DLD1 (cell line): Measurements from ENCODE around the gene GRAMD1B.

Source experiments
- in situ Hi-C: cut with HindIII; loops from 2 replicates; pipeline ENCODE4 v1.10.0; 2017; ENCODE audit warnings: low sequenced_read_pairs

The GRAMD1B gene

DNA sequence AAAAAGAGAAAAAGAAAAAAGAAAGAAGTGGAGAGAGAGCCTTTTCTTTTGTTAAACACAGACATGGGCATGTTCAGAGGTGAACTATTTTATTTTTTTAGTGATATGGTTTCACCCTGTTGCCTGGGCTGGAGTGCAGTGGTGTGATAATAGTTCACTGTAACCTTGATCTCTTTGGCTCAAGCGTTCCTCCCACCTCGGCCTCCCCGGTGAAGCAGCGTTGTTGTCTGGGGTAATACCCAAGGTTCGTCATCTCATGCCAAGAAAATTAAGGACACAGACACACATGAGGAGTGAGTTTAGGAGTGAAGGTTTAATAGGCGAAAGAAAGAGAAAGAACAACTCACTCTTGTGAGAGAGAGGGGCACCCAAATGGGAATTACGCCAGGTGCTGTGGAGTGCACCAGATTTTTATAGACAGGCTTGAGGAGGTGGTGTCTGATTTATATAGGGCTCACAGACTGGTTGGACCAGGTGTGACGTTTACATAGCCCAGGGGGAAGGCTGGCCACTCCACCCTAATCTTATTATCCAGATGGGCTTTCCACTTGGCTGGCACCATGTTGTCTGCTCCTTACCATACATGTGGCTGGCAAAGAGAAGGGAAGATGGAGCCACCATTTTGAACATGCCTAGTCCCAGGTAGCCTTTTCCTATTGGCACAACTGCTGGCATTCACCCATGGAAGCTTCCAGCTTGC is 42.3 kb downstream of the GRAMD1B start:
- in situ Hi-C loops: no loop called here

DNA sequence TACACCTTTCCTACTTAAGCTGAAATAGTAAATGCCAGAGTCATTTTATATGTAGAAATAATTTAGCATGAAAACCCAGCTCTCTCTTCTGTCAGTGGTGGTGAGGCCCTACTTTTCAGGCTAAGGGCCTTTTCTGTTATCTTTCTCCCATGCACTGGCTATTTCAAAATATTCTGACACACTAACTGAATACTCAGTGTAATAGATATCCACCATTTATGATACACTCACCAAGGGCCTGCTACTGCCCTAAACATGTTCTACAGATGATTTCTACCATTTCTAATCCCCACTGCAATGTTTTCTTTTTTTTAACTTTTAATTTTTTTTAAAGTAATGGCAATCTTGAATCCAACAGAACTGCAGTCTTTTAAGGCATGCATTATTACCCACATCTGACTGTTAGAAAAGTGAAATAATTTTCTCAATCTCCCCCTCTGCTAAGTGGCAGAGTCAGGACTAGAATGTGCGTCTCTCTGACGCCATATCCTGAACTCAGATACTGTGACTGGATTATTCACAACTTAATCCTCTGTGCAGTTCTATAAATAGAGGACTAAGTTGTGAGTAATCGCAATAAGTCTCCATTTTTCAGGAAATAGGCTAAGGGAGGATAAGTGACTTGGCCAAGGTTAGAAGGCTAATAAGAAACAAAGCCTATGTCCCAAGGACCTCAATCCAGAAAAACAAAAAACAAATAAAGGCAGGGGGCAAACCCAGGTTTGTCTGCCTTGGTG is 44.0 kb downstream of the GRAMD1B start:
- in situ Hi-C loops: no loop called here

DNA sequence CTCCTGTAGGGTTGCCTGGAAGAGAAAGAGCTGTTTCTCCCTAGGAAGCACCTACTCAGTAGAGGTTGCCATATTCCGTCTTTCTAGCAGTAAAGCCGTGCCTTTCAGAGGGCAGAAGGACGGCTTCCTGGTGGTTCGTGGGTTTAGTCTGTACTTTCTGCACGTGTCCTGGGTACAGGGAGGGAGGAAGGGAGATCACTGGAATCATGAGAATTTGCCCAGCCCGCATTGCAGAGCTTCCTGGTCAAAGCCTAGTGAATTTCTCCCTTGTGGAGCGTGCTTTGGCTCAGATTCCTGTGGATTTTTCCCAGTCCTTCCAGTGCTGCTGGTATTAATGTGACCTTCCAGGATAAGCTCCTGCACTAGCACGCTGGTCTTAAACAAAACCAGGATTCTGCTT is 44.9 kb downstream of the GRAMD1B start:
- in situ Hi-C loops: loop anchor here (25.0 kb wide), 1 partner anchor 363 kb away; no protein-coding TSS in a partner anchor

DNA sequence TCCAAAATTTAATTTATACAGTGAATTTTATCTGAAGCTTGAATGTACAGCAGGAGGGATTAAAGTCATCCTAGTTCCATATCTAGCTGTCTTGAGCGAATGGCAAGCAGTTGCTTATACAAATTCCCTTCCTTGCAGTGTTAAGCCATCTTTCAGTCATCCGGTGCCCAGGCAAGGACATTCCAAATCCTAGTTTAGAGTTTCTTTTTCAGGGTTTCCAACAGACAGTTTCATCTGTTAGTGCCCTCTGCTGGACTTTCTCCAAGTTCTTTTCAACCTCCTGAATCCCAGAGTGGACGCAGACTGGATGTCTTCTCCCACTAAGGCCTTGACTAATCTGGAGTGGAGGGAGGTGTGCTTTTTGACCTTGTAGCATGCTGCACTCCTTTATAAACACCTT is 45.4 kb downstream of the GRAMD1B start:
- in situ Hi-C loops: loop anchor here (25.0 kb wide), 1 partner anchor 363 kb away; no protein-coding TSS in a partner anchor

DNA sequence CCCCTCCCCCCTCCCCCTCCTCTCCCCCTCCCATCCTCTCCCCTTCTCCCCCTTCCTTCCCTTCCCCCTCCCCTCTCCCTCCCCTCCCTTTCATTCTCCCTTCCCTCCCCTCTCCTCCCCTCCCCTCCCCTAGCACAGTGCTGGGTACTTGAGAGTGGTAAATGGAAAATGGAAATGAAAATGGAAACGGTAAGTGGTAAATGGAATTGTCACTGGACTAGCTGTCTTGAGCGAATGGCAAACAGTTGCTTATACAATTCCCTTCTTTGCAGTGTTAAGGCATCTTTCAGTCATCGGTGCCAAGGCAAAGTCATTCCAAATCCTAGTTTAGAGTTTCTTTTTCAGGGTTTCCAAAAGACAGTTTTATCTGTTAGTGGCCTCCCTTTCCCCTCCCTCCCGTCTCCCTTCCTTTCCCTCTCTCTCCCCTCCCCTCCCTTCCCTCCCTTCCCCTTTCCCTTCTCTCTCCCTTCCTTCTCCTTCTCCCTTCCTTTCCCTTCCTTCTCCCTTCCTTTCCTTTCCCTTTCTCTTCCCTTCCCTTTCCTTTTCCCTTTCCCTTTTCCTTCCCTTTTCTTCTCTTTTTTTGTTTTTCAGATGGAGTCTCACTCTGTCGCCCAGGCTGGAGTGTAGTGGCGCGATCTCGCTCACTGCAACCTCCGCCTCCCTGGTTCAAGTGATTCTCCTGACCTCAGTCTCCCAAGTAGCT is 47.3 kb downstream of the GRAMD1B start:
- in situ Hi-C loops: loop anchor here (25.0 kb wide), 1 partner anchor 365 kb away; no protein-coding TSS in a partner anchor

DNA sequence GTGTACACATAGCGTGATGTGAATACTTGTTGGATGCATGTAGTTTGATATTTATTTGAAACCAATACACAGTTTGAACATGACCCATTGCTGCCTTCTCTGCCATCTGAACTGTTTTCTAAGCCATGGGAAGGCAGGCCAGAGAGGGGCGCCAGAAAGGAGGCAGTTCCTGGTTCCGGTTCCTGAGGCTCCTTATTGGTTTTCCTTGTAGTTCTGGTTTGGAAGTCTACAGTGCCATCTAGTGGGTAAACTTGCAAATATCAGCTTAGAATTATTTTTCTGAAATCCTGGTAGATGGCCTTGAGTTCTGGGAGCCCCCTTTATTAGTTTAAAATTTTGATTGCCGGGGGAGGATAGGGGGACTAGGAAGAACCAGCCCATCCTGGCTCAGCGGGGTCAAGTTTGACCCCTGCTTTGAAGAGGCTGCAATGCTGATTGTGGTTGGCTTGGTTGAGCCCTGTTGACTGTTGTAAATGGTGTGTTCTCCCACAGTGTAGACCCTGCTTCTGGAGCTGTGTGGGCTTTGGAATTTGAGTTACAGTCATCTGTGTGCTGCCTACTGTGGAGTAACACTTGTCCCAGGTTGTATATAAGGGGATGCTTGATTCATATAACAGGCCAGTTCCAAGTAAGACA is 48.4 kb downstream of the GRAMD1B start:
- in situ Hi-C loops: loop anchor here (25.0 kb wide), 1 partner anchor 366 kb away; no protein-coding TSS in a partner anchor

DNA sequence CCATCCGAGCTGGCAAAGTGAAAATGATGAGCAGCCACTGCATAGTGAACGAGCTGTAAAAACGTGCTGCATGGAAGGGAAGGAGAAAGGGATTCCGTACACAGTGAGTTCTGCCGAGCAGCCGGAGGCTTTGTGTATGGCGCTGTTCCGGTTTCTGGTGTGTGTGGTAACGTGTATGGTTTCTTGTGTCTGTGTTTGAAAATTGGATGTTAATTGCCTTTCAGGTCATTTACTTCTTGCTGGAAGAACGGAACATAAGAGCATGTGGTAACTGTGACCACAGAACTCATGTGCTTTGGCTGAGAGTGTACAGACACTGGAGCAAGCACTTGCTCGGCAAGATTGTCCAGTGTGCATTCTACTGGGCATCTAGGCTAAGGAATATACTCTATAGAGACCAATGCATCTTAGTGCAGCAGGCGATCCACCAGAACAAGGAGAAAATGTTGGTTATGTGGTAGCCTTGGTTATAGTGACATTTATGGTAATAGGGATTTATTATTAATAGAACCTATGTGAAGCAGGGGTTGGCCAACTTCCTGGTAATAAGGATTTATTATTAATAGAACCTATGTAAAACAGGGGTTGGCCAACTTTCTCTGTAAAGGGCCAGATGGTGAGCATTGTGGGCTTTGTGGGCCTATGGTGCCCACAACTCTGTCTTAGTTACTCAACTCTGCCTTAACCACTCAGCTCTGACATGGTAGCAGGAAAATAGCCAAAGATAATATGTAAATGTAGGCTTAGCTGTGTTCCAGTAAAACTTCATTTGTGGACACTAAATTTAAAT is 49.2 kb downstream of the GRAMD1B start:
- in situ Hi-C loops: loop anchor here (25.0 kb wide), 1 partner anchor 367 kb away; no protein-coding TSS in a partner anchor

DNA sequence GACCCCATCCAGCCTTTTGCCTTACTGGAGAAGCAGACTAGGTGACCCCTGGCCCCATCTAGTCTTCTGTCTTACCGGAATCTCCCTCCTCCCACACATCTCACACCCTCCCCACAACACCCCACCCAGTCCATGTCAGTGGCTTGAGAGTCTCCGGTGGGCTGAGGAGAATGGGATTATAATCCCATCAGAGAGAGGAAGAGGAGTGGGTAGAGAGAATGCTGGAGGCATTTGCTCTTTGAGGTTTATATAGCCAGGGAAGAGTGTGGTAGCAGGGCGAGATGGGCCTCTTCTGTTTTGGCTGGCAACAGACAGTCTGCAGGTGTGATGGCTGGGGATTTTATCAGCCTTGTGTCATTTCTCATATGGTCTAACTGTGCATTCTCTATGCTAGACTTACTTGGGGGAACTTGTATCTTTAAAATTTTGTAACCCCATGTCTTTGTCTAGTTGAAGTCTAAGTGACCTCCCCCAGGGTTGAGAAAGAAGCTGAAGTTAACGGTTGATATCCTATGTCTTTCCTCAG is 50.3 kb downstream of the GRAMD1B start:
- in situ Hi-C loops: loop anchor here (25.0 kb wide), 1 partner anchor 368 kb away; no protein-coding TSS in a partner anchor

DNA sequence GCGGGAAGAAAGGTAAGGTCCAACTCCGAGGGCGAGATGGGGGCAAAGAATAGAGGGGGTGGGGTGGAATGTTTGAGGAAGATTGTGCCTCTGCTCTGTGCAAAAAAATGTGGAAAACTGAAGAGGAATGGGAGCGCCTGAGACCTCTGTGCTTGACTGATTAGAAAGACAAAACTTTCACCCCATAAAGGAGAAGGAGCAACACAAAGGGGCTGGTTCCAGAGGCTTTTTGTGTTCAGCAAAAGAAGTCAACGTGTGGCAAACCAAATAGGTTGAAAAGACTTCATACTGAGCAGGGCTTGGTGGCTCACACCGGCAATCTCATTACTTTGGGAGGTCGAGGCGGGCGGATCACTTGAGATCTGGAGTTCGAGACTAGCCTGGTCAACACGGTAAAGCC is 50.8 kb downstream of the GRAMD1B start:
- in situ Hi-C loops: loop anchor here (25.0 kb wide), 1 partner anchor 369 kb away; no protein-coding TSS in a partner anchor

DNA sequence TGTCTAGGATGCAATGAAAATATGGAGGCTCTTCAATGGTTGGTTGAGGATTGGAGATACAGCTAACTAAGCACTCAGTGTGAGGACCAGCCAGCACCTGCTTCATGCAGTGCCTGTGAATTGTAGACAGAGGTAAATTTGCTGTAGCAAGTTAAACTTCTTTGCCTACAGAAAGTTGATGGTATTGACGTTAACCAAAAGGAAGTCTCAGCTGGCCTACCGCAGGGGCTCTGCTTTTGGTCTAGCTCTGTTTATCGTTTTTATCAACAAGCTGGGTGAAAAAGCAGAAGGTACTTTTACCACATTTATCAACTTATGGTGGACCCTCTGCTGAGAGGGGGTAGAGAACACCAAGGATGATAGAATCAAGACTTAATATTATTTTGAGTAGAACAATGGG is 51.6 kb downstream of the GRAMD1B start:
- in situ Hi-C loops: loop anchor here (25.0 kb wide), 1 partner anchor 369 kb away; no protein-coding TSS in a partner anchor

DNA sequence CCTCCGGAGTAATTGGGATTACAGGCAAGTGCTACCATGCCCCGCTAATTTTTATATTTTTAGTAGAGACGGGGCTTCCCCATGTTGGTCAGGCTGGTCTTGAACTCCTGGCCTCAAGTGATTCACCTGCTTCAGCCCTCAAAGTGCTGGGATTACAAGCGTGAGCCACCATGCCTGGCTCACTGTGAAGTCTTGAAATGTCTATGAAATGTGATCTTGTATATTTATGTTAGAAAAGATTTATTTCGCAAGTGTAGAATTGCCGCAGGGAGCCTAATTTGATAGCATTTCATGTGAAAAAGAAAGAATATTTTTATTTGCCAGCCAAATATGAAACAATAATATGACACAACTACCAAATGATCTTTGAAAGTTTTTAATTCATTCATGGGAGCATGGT is 52.1 kb downstream of the GRAMD1B start:
- in situ Hi-C loops: loop anchor here (25.0 kb wide), 1 partner anchor 370 kb away; no protein-coding TSS in a partner anchor

DNA sequence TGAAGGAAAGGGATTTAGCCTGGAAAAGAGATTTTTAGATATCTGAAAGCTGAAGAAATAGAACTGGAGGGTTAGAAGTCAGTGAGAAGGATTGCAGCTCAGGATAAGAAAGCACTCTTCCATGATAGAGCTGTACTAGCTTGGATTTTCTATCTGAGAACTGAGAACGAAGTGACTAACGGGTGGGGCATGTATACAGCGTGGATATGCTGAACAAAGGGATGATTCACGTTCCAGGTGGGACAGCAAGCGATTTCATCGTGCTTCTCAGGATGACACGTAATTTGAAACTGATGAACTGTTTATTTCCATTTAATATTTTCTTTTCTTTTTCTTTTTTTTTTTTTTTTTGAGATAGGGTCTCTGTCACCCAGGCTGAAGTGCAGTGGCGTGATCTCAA is 53.0 kb downstream of the GRAMD1B start:
- in situ Hi-C loops: loop anchor here (25.0 kb wide), 1 partner anchor 371 kb away; no protein-coding TSS in a partner anchor

DNA sequence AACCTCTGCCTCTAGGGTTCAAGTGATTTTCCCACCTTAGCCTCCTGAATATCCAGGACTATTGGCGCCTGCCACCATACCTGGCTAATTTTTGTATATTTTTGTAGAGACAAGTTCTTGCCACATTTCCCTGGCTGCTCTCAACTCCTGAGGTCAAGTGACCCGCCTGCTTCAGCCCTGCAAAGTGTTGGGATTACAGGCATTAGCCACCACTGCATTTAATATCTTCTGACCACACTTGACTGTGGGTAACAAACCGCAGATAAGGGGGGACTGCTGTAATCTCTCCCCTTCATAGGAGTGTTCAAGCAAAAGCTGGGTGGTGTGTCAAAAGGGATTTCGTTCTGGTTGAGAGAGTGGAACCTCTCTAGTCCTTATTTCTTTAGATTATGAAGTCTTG is 53.4 kb downstream of the GRAMD1B start:
- in situ Hi-C loops: loop anchor here (25.0 kb wide), 1 partner anchor 371 kb away; no protein-coding TSS in a partner anchor

DNA sequence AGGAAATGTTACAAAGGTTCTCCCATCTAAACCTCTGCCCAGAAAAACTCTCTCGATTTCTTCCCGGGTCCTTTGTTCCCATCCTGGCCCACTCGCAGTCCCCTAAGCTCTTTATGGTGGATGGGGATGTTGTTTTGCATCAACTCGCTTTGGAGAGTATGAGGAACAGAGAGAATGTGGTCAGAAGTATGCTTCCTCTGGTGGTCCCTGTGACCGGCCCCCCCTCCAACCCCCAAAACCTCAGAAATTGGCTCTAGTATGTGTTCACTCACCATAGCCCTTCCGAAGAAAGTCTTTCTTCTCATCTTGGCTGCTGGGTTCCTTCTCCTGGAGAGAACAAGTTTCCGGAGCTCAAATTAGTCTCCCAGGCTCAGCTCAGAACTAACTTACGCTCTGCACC is 54.4 kb downstream of the GRAMD1B start:
- in situ Hi-C loops: loop anchor here (25.0 kb wide), 1 partner anchor 372 kb away; no protein-coding TSS in a partner anchor

DNA sequence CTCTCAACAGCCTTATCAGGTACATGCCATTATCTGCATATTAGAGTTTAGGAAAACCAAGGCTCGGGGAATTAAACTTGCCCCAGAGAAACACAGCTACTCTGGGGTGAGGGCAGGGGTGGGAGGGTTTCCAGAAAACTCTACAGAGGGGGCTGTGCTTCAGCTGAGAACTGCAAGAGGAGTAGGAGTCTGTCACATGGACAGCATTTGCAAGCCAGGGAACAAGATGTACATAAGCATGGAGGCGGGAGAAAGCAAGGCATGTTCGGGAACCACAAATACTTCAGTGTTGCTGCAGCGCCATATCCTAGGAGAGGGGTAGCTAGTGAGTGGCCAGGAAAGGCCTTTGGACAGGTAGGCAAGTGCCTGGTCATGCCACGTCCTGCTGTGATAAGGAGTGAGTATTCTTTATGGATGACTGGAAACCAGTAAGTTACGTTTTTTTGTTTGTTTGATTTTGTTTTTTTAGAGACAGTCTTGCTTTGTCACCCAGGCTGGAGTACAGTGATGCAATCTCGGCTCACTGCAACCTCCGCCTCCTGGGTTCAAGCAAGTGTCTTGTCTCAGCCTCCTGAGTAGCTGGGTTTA is 57.2 kb downstream of the GRAMD1B start:
- in situ Hi-C loops: loop anchor here (25.0 kb wide), 1 partner anchor 375 kb away; no protein-coding TSS in a partner anchor

DNA sequence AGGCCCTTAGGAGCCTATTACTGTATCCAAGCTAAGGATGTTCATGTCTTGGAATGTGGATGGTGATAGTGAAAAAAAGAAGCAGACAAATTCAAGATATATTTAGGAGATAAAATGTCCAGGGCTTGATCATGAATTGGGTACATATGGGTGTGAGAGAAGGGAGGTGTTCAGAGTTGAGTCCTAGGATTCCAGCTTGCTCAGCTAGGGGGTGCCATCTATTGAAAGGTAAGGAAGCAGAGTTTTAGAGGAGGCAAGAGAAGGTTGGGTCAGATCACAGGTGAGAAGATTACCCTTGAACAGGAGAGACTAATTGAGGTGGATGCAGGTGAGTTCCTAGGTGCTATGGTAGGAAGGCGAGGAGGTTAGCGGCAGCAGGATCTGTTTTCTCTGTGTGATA is 60.5 kb downstream of the GRAMD1B start:
- in situ Hi-C loops: loop anchor here (25.0 kb wide), 1 partner anchor 378 kb away; no protein-coding TSS in a partner anchor

DNA sequence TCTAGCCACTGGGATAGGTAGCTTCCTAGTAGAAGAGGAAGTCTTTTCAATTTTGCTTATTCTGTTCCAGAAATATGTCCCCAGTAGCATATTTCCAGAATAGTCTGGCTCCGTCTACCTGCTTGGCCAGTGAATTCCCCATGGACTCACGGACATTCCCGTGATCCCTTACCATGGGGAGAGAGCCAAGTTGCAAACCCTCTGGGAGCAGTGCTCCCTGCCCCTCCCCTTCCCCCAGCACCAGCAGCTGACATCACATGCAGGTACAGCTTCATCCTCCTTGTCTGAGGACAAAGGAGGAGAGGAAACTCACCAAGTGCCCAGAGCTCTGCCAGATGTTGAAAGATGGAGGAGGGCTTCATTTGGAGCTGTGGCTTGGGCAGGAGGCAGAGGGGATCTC is 61.2 kb downstream of the GRAMD1B start:
- in situ Hi-C loops: loop anchor here (25.0 kb wide), 1 partner anchor 379 kb away; no protein-coding TSS in a partner anchor

DNA sequence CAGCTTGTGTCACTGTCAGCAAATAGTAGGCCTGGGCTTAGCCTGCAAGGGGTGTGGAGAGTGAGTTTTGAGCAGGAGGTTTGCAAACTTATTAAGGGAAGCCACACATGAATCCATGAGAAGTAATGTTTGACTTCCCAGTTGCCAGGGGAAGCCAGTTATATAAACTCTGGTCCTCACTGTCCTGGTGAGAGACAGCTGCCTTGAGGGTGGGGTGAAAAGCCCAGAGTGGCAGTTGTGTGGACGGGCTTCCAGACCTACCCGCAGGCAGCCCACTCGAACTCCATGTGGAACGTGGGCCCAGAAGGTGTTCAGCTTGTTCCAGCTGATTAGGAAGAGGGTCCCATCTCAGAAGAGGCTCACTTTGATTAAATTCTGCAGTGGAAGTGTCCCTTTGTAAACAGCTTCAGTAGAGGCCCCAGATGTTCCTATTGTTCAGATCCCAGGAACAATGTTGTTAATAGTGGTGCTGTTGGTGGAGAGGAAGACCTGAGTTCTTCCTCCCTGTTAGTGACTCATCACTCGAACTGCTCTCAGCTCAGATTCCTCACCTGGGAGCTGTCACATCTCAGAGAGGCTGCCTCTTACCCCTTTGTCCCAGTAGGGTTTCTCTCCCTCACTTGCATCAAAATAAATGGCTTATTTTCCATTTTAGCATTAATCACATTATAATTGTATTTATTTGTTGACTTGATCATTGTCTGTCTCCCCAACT is 63.4 kb downstream of the GRAMD1B start:
- in situ Hi-C loops: loop anchor here (25.0 kb wide), 1 partner anchor 381 kb away; no protein-coding TSS in a partner anchor
